Measurements from ENCODE around the gene PPP2R5C. TPM values are rescaled to one million over a fixed set of nuclear protein-coding genes. Genes with fewer than 3 reads are reported as not detected.

The PPP2R5C gene
- total and polyA plus RNA-seq, 2 donors (not counting 3 experiments of a cell fraction or from before 2014, with no cell fraction given): 42.6 to 83.6 TPM

GRCh38 chr14:101774814-101775213 lies 13.3 kb downstream of the PPP2R5C start:
- no peak for DNase-seq (ENCODE audit: low read depth, low spot score)
- H4K20me1 ChIP-seq (replicated peaks; ENCODE audit: control insufficient read depth, extremely low read depth, insufficient read depth, low read length): no peaks in the 10 kb centered on the region
- TF ChIP-seq POLR2AphosphoS5 (IDR thresholded peaks at IDR 0.05; ENCODE audit: insufficient read depth, low read depth, low read length) (no peak), POLR2A (IDR thresholded peaks at IDR 0.05; ENCODE audit: low read depth, low read length) (no peak), GATA2 (IDR thresholded peaks at IDR 0.05; ENCODE audit: insufficient read depth, insufficient read length, low read depth, low read length) (no peak), MYC (IDR thresholded peaks at IDR 0.05; ENCODE audit: low read depth, low read length) (no peak), MAX (IDR thresholded peaks at IDR 0.05; ENCODE audit: insufficient read depth, insufficient read length) (no peak), EZH2 (IDR thresholded peaks at IDR 0.05; ENCODE audit: borderline replicate concordance, low read depth, low read length, severe bottlenecking) (no peak), FOS (IDR thresholded peaks at IDR 0.05; ENCODE audit: borderline replicate concordance, insufficient read depth, low read length) (no peak), JUN (IDR thresholded peaks at IDR 0.05; ENCODE audit: borderline replicate concordance, insufficient read depth, insufficient read length, low read depth) (no peak), CTCF (IDR thresholded peaks at IDR 0.05; ENCODE audit: extremely low read depth in 1 of 2, insufficient read depth in 1 of 2, low read depth in 1 of 2, low read length in 2 of 2) (no peak)
- H3K9ac ChIP-seq (replicated peaks; ENCODE audit: extremely low read depth, insufficient read depth, low read length): no peak overlapping the region
- no peaks in the 10 kb centered on the region for H3K4me1 ChIP-seq (ENCODE audit: control insufficient read depth, extremely low read depth, insufficient read depth, low read length)
- no peak overlapping the region for H3K4me2 ChIP-seq (ENCODE audit: insufficient read depth, low read length)
- peaks cover 14 to 16% of the 10 kb centered on the region in 2 experiments for H3K27me3 ChIP-seq (ENCODE audit: control insufficient read depth in 2 of 2, insufficient read depth in 2 of 2, low read length in 2 of 2)
- POLR2A ChIA-PET: no interaction called here
- no peak overlapping the region for H3K27ac ChIP-seq (ENCODE audit: insufficient read depth, low read depth, low read length)
- H3K9me1 ChIP-seq (replicated peaks; ENCODE audit: control insufficient read depth, extremely low read depth, insufficient read depth, low read length): no peaks in the 10 kb centered on the region
- H2AFZ ChIP-seq (ENCODE audit: low read depth, low read length): no peak overlapping the region
- H3K4me3 ChIP-seq (replicated peaks in 1 of 3; ENCODE audit: insufficient read depth in 1 of 3, low read depth in 1 of 3, low read length in 3 of 3): no peak overlapping the region
- dilution Hi-C loops (cut with MboI; ENCODE audit: extremely low pct_ligation_motif_present, low sequenced_read_pairs) (no loop called here), intact Hi-C loops (cut with micrococcal nuclease) (loop anchor here (5.0 kb wide), 1 partner anchor 62 kb away; no protein-coding TSS in a partner anchor)
- no TSS peak for BruUV-seq (replicated peaks)
- no peaks in the 10 kb centered on the region for H3K79me2 ChIP-seq (ENCODE audit: control insufficient read depth, insufficient read depth, low read length)
- CTCF ChIA-PET: no interaction called here
- no peaks in the 10 kb centered on the region for H3K9me3 ChIP-seq (replicated peaks; ENCODE audit: control insufficient read depth, insufficient read depth, low read length)
- FAIRE-seq: no peak
- no peaks in the 10 kb centered on the region for H3K36me3 ChIP-seq (ENCODE audit: control insufficient read depth in 2 of 2, extremely low read depth in 1 of 2, insufficient read depth in 2 of 2, low read length in 2 of 2)
